Vagina (tissue), 2 donors: Measurements from ENCODE around the gene ASRGL1. TPM values are rescaled to one million over a fixed set of nuclear protein-coding genes. Genes with fewer than 3 reads are reported as not detected.
A peak's percentile ranks its signal among the peaks of the same experiment; 100 is the strongest.

Source experiments
- DNase-seq, 2 donors: peaks; one replicate each; pipeline ENCODE4 v3.0.0-alpha.2; 2017; ENCODE audit errors: extremely low spot score in 2 of 2
- H3K27ac ChIP-seq: fragments of 200-600 bp; sonication (generic); one replicate; pipeline ENCODE4 v1.5.1; 2019
- H3K27me3 ChIP-seq: fragments of 200-600 bp; sonication (generic); one replicate; pipeline ENCODE4 v1.5.1; 2019
- H3K36me3 ChIP-seq, 2 donors: fragments of 200-600 bp; sonication (generic); one replicate each; pipeline ENCODE4 v1.5.1; 2017 to 2019
- H3K4me1 ChIP-seq: fragments of 200-600 bp; sonication (generic); one replicate; pipeline ENCODE4 v1.5.1; 2019
- H3K4me3 ChIP-seq, 2 donors: fragments of 200-600 bp; sonication (generic); 1 replicate in 1 of 2; 2 replicates in 1 of 2; pipeline ENCODE4 v1.5.1; 2016 to 2019
- H3K9me3 ChIP-seq: fragments of 200-600 bp; sonication (generic); one replicate; pipeline ENCODE4 v1.5.1; 2019
- POLR2A ChIP-seq, 2 donors: fragments of 450-650 bp; IDR thresholded peaks; one replicate each; pipeline ENCODE4 v1.6.1; 2017; ENCODE audit warnings: antibody characterized with exemption in 2 of 2, mild to moderate bottlenecking in 2 of 2, moderate library complexity in 2 of 2
- POLR2AphosphoS5 ChIP-seq, 2 donors: sonication (generic); formaldehyde crosslinking; IDR thresholded peaks; one replicate each; pipeline ENCODE4 v1.9.0; 2017; ENCODE audit warnings: antibody characterized with exemption in 2 of 2, mild to moderate bottlenecking in 2 of 2, low read depth in 1 of 2; ENCODE audit not compliant: insufficient read depth in 1 of 2
- intact Hi-C: fragments of 100-400 bp; cut with DNase I; formaldehyde crosslinking; loops from one replicate; pipeline ENCODE4 v1.15.1; 2023
- total RNA-seq: library from RNA; depleted of rRNA; stranded (reverse); fragments of >200 nt; gene quantifications from one replicate; pipeline ENCODE4 v1.2.3, GENCODE V29; 2016
- TF ChIP-seq, protein P1 (sequence below), 3 experiments: fragments of 450-650 bp in 2 of 3; fragments of 200-600 bp in 1 of 3; sonication (generic) in 1 of 3; IDR thresholded peaks; one replicate each; pipeline ENCODE4 v1.5.1; 2017 to 2019; ENCODE audit warnings: antibody characterized with exemption in 3 of 3, mild to moderate bottlenecking in 2 of 3, moderate library complexity in 2 of 3

ASRGL1 gene
- total RNA-seq, 1 donor from 2014 or later, result 5.6 TPM

GRCh38 chr11:62399878-62400266, 62.6 kb downstream of the ASRGL1 start:
- H3K27ac ChIP-seq, result peak overlapping the region; percentile 87
- no peak for DNase-seq
- H3K27me3 ChIP-seq, result no peaks in the 10 kb centered on the region
- peaks cover 87% of the 10 kb centered on the region for H3K4me1 ChIP-seq
- peak overlapping the region in 1 of 2 donors; percentile 3 for H3K4me3 ChIP-seq
- intact Hi-C loops, result loop anchor here (2.0 to 10.0 kb wide), 2 partner anchors 145 to 305 kb away; partner anchors contain the start of genes BSCL2 and GNG3
- H3K36me3 ChIP-seq, result no peaks in the 10 kb centered on the region
- TF ChIP-seq POLR2A (IDR thresholded peaks at IDR 0.05), result no peak
- no peak for TF ChIP-seq POLR2AphosphoS5 (IDR thresholded peaks at IDR 0.05; ENCODE audit: insufficient read depth in 1 of 2, low read depth in 1 of 2)
- TF ChIP-seq, protein P1, sequence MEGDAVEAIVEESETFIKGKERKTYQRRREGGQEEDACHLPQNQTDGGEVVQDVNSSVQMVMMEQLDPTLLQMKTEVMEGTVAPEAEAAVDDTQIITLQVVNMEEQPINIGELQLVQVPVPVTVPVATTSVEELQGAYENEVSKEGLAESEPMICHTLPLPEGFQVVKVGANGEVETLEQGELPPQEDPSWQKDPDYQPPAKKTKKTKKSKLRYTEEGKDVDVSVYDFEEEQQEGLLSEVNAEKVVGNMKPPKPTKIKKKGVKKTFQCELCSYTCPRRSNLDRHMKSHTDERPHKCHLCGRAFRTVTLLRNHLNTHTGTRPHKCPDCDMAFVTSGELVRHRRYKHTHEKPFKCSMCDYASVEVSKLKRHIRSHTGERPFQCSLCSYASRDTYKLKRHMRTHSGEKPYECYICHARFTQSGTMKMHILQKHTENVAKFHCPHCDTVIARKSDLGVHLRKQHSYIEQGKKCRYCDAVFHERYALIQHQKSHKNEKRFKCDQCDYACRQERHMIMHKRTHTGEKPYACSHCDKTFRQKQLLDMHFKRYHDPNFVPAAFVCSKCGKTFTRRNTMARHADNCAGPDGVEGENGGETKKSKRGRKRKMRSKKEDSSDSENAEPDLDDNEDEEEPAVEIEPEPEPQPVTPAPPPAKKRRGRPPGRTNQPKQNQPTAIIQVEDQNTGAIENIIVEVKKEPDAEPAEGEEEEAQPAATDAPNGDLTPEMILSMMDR (IDR thresholded peaks at IDR 0.05), result no peak
- H3K9me3 ChIP-seq, result no peaks in the 10 kb centered on the region

DNA sequence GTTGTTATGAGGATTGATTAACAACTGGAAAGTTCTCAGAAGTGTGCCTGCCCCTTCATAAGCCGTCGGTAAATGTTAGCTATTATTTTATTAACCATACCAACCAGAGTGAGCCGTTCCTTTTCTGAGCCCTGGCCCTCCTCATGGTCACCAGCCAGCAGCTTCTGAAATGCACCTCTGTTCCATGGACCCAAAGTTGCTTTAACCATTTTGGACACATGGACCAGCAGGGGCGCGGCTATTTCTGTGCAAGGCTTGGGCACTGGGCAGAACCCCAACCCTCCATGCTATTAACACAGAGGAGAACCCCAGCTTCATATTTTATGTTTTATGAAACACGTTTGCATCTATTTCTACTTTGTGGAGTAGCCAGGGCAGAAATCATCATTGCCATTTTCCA, 63.0 kb downstream of the ASRGL1 start:
- Histone ChIP-seq H3K36me3 (no peaks in the 10 kb centered on the region), H3K27me3 (no peaks in the 10 kb centered on the region), H3K4me3 (peak overlapping the region in 1 of 2 donors; percentile 3), H3K4me1 (peaks cover 84% of the 10 kb centered on the region), H3K9me3 (no peaks in the 10 kb centered on the region), H3K27ac (peak overlapping the region; percentile 87)
- intact Hi-C loops, result no loop called here
- no peak for DNase-seq
- TF ChIP-seq POLR2A (IDR thresholded peaks at IDR 0.05) (no peak), POLR2AphosphoS5 (IDR thresholded peaks at IDR 0.05; ENCODE audit: insufficient read depth in 1 of 2, low read depth in 1 of 2) (no peak)
- TF ChIP-seq, protein P1 (IDR thresholded peaks at IDR 0.05), result no peak

DNA sequence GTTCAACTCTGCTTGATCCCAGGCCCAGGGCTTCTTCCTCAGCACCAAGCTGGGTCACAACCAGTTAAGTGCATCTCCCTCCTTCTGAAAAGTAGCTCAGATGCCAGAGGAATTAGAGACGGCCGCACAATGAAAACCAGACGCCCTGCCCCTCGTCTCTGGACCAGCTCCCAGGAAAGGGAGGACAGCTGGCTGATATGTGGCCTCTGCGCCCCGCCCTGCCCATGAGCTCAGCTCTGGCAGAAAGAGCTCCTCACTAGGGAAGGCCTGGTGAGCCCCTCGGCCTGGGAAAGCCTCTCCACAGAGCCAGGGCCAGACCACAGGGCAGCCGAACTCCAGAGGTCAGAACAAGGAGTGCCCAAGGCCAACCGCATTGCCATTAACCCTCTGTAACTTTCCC, 63.5 kb downstream of the ASRGL1 start:
- intact Hi-C loops, result no loop called here
- TF ChIP-seq POLR2AphosphoS5 (IDR thresholded peaks at IDR 0.05; ENCODE audit: insufficient read depth in 1 of 2, low read depth in 1 of 2), result peak; percentile 67 to 74
- TF ChIP-seq POLR2A (IDR thresholded peaks at IDR 0.05), result no peak
- H3K36me3 ChIP-seq, result no peaks in the 10 kb centered on the region
- DNase-seq, result no peak
- H3K27ac ChIP-seq, result peak overlapping the region; percentile 87
- H3K4me1 ChIP-seq, result peaks cover 82% of the 10 kb centered on the region
- no peaks in the 10 kb centered on the region for H3K27me3 ChIP-seq
- H3K9me3 ChIP-seq, result no peaks in the 10 kb centered on the region
- peak overlapping the region in 1 of 2 donors; percentile 3 for H3K4me3 ChIP-seq

GRCh38 chr11:62401356-62401755, 64.1 kb downstream of the ASRGL1 start:
- no peaks in the 10 kb centered on the region for H3K9me3 ChIP-seq
- peaks cover 82% of the 10 kb centered on the region for H3K4me1 ChIP-seq
- no peak for DNase-seq
- peak overlapping the region; percentile 87 for H3K27ac ChIP-seq
- intact Hi-C loops, result no loop called here
- H3K36me3 ChIP-seq, result no peaks in the 10 kb centered on the region
- TF ChIP-seq POLR2A (IDR thresholded peaks at IDR 0.05) (no peak), POLR2AphosphoS5 (IDR thresholded peaks at IDR 0.05; ENCODE audit: insufficient read depth in 1 of 2, low read depth in 1 of 2) (no peak)
- TF ChIP-seq, protein P1 (IDR thresholded peaks at IDR 0.05), result no peak
- H3K27me3 ChIP-seq, result no peaks in the 10 kb centered on the region
- peak overlapping the region in 1 of 2 donors; percentile 21 for H3K4me3 ChIP-seq

GRCh38 chr11:62401811-62402210, 64.6 kb downstream of the ASRGL1 start:
- Histone ChIP-seq H3K27me3 (no peaks in the 10 kb centered on the region), H3K4me3 (peak overlapping the region in 1 of 2 donors; percentile 21), H3K9me3 (no peaks in the 10 kb centered on the region), H3K27ac (peak overlapping the region; percentile 87), H3K4me1 (peaks cover 81% of the 10 kb centered on the region), H3K36me3 (no peaks in the 10 kb centered on the region)
- DNase-seq, result no peak
- TF ChIP-seq, protein P1 (IDR thresholded peaks at IDR 0.05), result no peak
- intact Hi-C loops, result no loop called here
